Measurements from ENCODE around the gene PSMA6. TPM values are rescaled to one million over a fixed set of nuclear protein-coding genes. Genes with fewer than 3 reads are reported as not detected.

Gene PSMA6
- total and polyA plus RNA-seq, 2 of the 8 experiments (the other 6 are each of a cell fraction or from before 2014, with no cell fraction given) = 180 to 238 TPM

DNA sequence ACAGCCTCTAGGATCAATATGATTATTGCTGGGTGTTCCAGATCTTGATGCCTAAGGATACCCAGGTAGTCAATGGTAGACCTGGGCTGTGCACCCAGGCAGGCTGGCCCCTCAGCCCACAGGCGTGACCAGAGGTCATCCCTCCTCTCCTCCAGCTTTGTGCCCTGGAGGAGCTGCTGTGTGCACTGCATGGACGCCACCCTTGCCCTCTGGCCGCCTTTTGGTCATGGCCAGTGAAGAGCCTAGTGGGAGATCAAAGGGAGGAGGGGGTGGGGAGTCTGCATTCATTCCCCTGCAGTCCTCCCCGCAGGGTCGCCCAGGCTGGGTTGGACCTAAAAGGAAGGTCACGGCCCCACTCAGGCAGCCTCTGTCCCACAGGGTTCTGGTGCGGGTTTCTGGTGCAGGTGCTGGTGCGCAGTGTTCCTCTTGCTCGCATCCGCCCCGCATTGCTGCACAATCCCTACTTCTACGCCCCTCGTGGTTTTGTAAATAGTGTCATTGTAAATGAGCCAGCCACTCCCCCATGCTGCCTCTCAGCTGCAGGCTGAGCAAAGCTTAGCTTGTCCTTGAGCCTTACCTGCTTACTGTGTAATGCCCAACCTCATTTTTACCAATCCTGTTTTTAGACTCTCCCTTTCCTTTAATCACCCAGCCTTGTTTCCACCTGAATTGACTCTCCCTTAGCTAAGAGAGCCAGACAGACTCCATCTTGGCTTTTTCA lies 55.3 kb downstream of the PSMA6 start:
- no peak overlapping the region for H3K4me2 ChIP-seq (ENCODE audit: insufficient read depth in 1 of 2, low read depth in 2 of 2, low read length in 2 of 2)
- ChIA-PET CTCF (ENCODE audit: partially characterized antibody) (interaction anchor here (0.6 to 3.5 kb wide), 2 partner anchors 19 to 89 kb away, joined by 3 to 18 read pairs; no protein-coding TSS in a partner anchor), POLR2A (ENCODE audit: partially characterized antibody) (interaction anchor here (0.7 to 1.0 kb wide), 3 partner anchors 8 to 57 kb away, joined by 3 to 5 read pairs (median 4); partner anchors contain the start of gene NFKBIA)
- no peak overlapping the region for H2BK5ac ChIP-seq (ENCODE audit: low read depth, low read length)
- H3K9me3 ChIP-seq (ENCODE audit: insufficient read depth in 2 of 2, low read depth in 1 of 2, low read length in 1 of 2) = no peaks in the 10 kb centered on the region
- H3K9ac ChIP-seq (replicated peaks in 1 of 4; ENCODE audit: extremely low read depth in 1 of 4, low read depth in 3 of 4, low read length in 3 of 4) = no peak overlapping the region
- no peak overlapping the region for H3K4me3 ChIP-seq (ENCODE audit: extremely low read depth in 1 of 4, insufficient read depth in 2 of 4, low read depth in 3 of 4, low read length in 4 of 4)
- peak overlapping the region; percentile 35; the same call in 1 of the 2 replicates for H2BK12ac ChIP-seq (ENCODE audit: low read depth, low read length)
- H3K79me1 ChIP-seq (ENCODE audit: low read depth, low read length) = no peaks in the 10 kb centered on the region
- no peak overlapping the region for H3K23ac ChIP-seq (ENCODE audit: insufficient read length)
- no peak overlapping the region for H2BK120ac ChIP-seq (replicated peaks; ENCODE audit: low read depth, low read length)
- no peak overlapping the region for H2BK15ac ChIP-seq (ENCODE audit: low read length)
- FAIRE-seq = no peak
- no peak overlapping the region for H3K4ac ChIP-seq (replicated peaks; ENCODE audit: insufficient read length, low read depth, low read length)
- WGBS, 2 experiments (ENCODE audit: extremely low coverage in 1 of 2, insufficient coverage in 1 of 2, insufficient read length in 1 of 2, insufficient replicate concordance in 2 of 2, low coverage in 1 of 2, low lambda C conversion rate in 2 of 2, missing lambda C conversion rate in 1 of 2) = 76% methylated on average over 13 of the region's 13 CpGs; no CpG with 5 or more reads in 1 of the 2 experiments
- no peak overlapping the region; the same call in 1 of the 2 replicates for H3K18ac ChIP-seq (ENCODE audit: extremely low read depth, low read length)
- H4K91ac ChIP-seq (replicated peaks; ENCODE audit: insufficient read length, low read length) = peak overlapping the region; percentile 23
- peak overlapping the region; percentile 64; the same call in 1 of the 2 replicates for H2BK20ac ChIP-seq (ENCODE audit: low read length)
- no peaks in the 10 kb centered on the region for H3K23me2 ChIP-seq (ENCODE audit: low read depth, low read length)
- no peaks in the 10 kb centered on the region for H3K36me3 ChIP-seq (ENCODE audit: control insufficient read depth in 2 of 4, insufficient read depth in 4 of 4, low read length in 3 of 4)
- H4K8ac ChIP-seq (ENCODE audit: extremely low read depth, insufficient read depth, low read length) = 0 out of 2 replicates have a peak overlapping the region, but pooled peaks have one; percentile 40
- peak overlapping the region; percentile 83 for H2AFZ ChIP-seq (ENCODE audit: low read length)
- no peak overlapping the region for H3K14ac ChIP-seq (ENCODE audit: insufficient read length)
- peak in 1 of 2 experiments; percentile 52 for DNase-seq (ENCODE audit: low read depth in 1 of 2, low spot score in 2 of 2)
- H4K5ac ChIP-seq (ENCODE audit: insufficient read length, low read depth, low read length) = no peak overlapping the region
- H3K27me3 ChIP-seq (replicated peaks in 1 of 4; ENCODE audit: control insufficient read depth in 3 of 4, extremely low read depth in 1 of 4, insufficient read depth in 3 of 4, low read length in 3 of 4) = no peaks in the 10 kb centered on the region
- no peak overlapping the region for H3K56ac ChIP-seq (replicated peaks; ENCODE audit: insufficient read length, low read depth, low read length)
- no peak overlapping the region for H3K27ac ChIP-seq (ENCODE audit: low read depth, low read length)
- peaks cover 3 to 16% (median 7%) of the 10 kb centered on the region in 4 experiments for H3K4me1 ChIP-seq (replicated peaks in 1 of 4; ENCODE audit: control insufficient read depth in 3 of 4, insufficient read depth in 4 of 4, low read length in 3 of 4)
- no peaks in the 10 kb centered on the region for H4K20me1 ChIP-seq (replicated peaks in 1 of 2; ENCODE audit: control insufficient read depth in 1 of 2, insufficient read depth in 2 of 2, low read length in 2 of 2)
- no peak overlapping the region for H2AK5ac ChIP-seq (ENCODE audit: low read depth, low read length)
- no peaks in the 10 kb centered on the region for H3K79me2 ChIP-seq (ENCODE audit: control insufficient read depth in 1 of 2, insufficient read depth in 2 of 2, low read length in 2 of 2)
- TF ChIP-seq CHD1 (IDR thresholded peaks at IDR 0.05; ENCODE audit: low read depth, low read length) = no peak
- no peak for TF ChIP-seq PHF8 (conservative IDR thresholded peaks at IDR 0.05; ENCODE audit: low read depth, low read length)
- TF ChIP-seq FOSL1 (IDR thresholded peaks at IDR 0.05; ENCODE audit: insufficient read depth, low read depth, low read length) = no peak
- no peak for TF ChIP-seq JUN (IDR thresholded peaks at IDR 0.05; ENCODE audit: low read depth, low read length)
- TF ChIP-seq CHD2 (IDR thresholded peaks at IDR 0.05; ENCODE audit: low read length) = no peak
- TF ChIP-seq, protein P1, sequence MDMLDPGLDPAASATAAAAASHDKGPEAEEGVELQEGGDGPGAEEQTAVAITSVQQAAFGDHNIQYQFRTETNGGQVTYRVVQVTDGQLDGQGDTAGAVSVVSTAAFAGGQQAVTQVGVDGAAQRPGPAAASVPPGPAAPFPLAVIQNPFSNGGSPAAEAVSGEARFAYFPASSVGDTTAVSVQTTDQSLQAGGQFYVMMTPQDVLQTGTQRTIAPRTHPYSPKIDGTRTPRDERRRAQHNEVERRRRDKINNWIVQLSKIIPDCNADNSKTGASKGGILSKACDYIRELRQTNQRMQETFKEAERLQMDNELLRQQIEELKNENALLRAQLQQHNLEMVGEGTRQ (IDR thresholded peaks at IDR 0.05; ENCODE audit: low read length) = no peak
- no peak for TF ChIP-seq HDAC6 (IDR thresholded peaks at IDR 0.05; ENCODE audit: low read depth, low read length)
- TF ChIP-seq SUZ12 (IDR thresholded peaks at IDR 0.05; ENCODE audit: low read length) = no peak
- no peak for TF ChIP-seq CTBP2 (IDR thresholded peaks at IDR 0.05; ENCODE audit: borderline replicate concordance, insufficient read depth, insufficient read length, low read length)
- TF ChIP-seq, protein P2, sequence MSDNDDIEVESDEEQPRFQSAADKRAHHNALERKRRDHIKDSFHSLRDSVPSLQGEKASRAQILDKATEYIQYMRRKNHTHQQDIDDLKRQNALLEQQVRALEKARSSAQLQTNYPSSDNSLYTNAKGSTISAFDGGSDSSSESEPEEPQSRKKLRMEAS (IDR thresholded peaks at IDR 0.05) = no peak
- TF ChIP-seq POLR2A (IDR thresholded peaks at IDR 0.05; ENCODE audit: control extremely low read depth in 1 of 2, low read depth in 2 of 2, low read length in 2 of 2) = no peak
